HUES64 (cell line): ENCODE results near the gene TFDP1.

Experiments
- H3K27ac ChIP-seq: 2 replicates; pipeline ENCODE4 v1.7.0; 2013; ENCODE audit warnings: low read depth, low read length, inconsistent platforms
- H3K27me3 ChIP-seq: 2 replicates; pipeline ENCODE4 v1.6.1; 2013; ENCODE audit warnings: mild to moderate bottlenecking, low read length; ENCODE audit not compliant: insufficient read depth
- H3K36me3 ChIP-seq: 2 replicates; pipeline ENCODE4 v1.6.1; 2013; ENCODE audit warnings: mild to moderate bottlenecking, low read length; ENCODE audit not compliant: insufficient read depth
- H3K4me1 ChIP-seq: 2 replicates; pipeline ENCODE4 v1.6.1; 2013; ENCODE audit warnings: mild to moderate bottlenecking, low read length, moderate library complexity; ENCODE audit not compliant: insufficient read depth
- H3K4me3 ChIP-seq: 2 replicates; pipeline ENCODE4 v1.5.1; 2013; ENCODE audit warnings: mild to moderate bottlenecking, low read length, moderate library complexity
- H3K9ac ChIP-seq: 2 replicates; pipeline ENCODE4 v1.6.1; 2013; ENCODE audit warnings: mild to moderate bottlenecking, low read depth, low read length
- H3K9me3 ChIP-seq: 2 replicates; pipeline ENCODE4 v1.6.1; 2013; ENCODE audit warnings: low read depth, low read length; ENCODE audit not compliant: insufficient read depth
- WGBS: fragments of 150-250, 120-280 bp; methylation state at CpG from one replicate; pipeline ENCODE4 v1.1.7; 2013; ENCODE audit warnings: missing lambda C conversion rate; 5-methylcytosine and 5-hydroxymethylcytosine counted together

TFDP1 gene

GRCh38 chr13:113664751-113665596 is 80.4 kb downstream of the TFDP1 start:
- H3K27ac ChIP-seq = no peak overlapping the region
- H3K4me3 ChIP-seq = no peak overlapping the region
- no peaks in the 10 kb centered on the region for H3K9me3 ChIP-seq
- 79% methylated on average over 21 of the region's 21 CpGs for WGBS
- no peaks in the 10 kb centered on the region for H3K36me3 ChIP-seq
- no peaks in the 10 kb centered on the region for H3K4me1 ChIP-seq
- no peaks in the 10 kb centered on the region for H3K27me3 ChIP-seq
- no peak overlapping the region for H3K9ac ChIP-seq

- Histone ChIP-seq H3K27ac (no peak overlapping the region), H3K4me1 (no peaks in the 10 kb centered on the region), H3K9ac (no peak overlapping the region), H3K4me3 (no peak overlapping the region), H3K27me3 (no peaks in the 10 kb centered on the region), H3K36me3 (no peaks in the 10 kb centered on the region), H3K9me3 (no peaks in the 10 kb centered on the region)
- 93% methylated on average over 3 of the region's 3 CpGs for WGBS
These were observed 81.2 kb downstream of the TFDP1 start for GRCh38 chr13:113665597-113666328.

- 94% methylated on average over 2 of the region's 2 CpGs for WGBS
- H3K27me3 ChIP-seq = no peaks in the 10 kb centered on the region
- H3K27ac ChIP-seq = no peak overlapping the region
- H3K36me3 ChIP-seq = no peaks in the 10 kb centered on the region
- H3K4me1 ChIP-seq = no peaks in the 10 kb centered on the region
- no peak overlapping the region for H3K4me3 ChIP-seq
- H3K9ac ChIP-seq = no peak overlapping the region
- H3K9me3 ChIP-seq = no peaks in the 10 kb centered on the region
These were observed 81.7 kb downstream of the TFDP1 start for GRCh38 chr13:113666329-113666670.

- Histone ChIP-seq H3K27me3 (no peaks in the 10 kb centered on the region), H3K4me3 (no peak within 1 kb of the TSS), H3K27ac (no peak within 1 kb of the TSS), H3K36me3 (no peaks in the 10 kb centered on the region), H3K4me1 (no peaks in the 10 kb centered on the region), H3K9me3 (no peaks in the 10 kb centered on the region), H3K9ac (no peak within 1 kb of the TSS)
- WGBS = 86% methylated on average over 32 of the region's 32 CpGs
These were observed 82.6 kb downstream of the TFDP1 start, which contains the start of gene GRK1 for GRCh38 chr13:113666951-113667701. GRK1 (plus strand) TSS chr13:113667219; CDS start chr13:113667387, 168 bp downstream.

- no peak overlapping the region for H3K27ac ChIP-seq
- H3K4me1 ChIP-seq = no peaks in the 10 kb centered on the region
- H3K4me3 ChIP-seq = no peak overlapping the region
- 95% methylated on average over 29 of the region's 29 CpGs for WGBS
- no peaks in the 10 kb centered on the region for H3K27me3 ChIP-seq
- no peaks in the 10 kb centered on the region for H3K9me3 ChIP-seq
- no peaks in the 10 kb centered on the region for H3K36me3 ChIP-seq
- H3K9ac ChIP-seq = no peak overlapping the region
These were observed 83.4 kb downstream of the TFDP1 start for GRCh38 chr13:113667771-113668490.

- Histone ChIP-seq H3K9ac (no peak overlapping the region), H3K4me1 (no peaks in the 10 kb centered on the region), H3K27ac (no peak overlapping the region), H3K4me3 (no peak overlapping the region), H3K9me3 (no peaks in the 10 kb centered on the region), H3K27me3 (no peaks in the 10 kb centered on the region), H3K36me3 (no peaks in the 10 kb centered on the region)
- WGBS = 93% methylated on average over 24 of the region's 24 CpGs
These were observed 84.0 kb downstream of the TFDP1 start for GRCh38 chr13:113668491-113668971.

- Histone ChIP-seq H3K4me3 (no peak overlapping the region), H3K27me3 (no peaks in the 10 kb centered on the region), H3K9me3 (no peaks in the 10 kb centered on the region), H3K36me3 (no peaks in the 10 kb centered on the region), H3K9ac (no peak overlapping the region), H3K27ac (no peak overlapping the region), H3K4me1 (no peaks in the 10 kb centered on the region)
- WGBS = 86% methylated on average over 13 of the region's 13 CpGs
These were observed 84.7 kb downstream of the TFDP1 start for GRCh38 chr13:113669231-113669754.

- Histone ChIP-seq H3K27me3 (no peaks in the 10 kb centered on the region), H3K36me3 (no peaks in the 10 kb centered on the region), H3K27ac (no peak overlapping the region), H3K4me3 (no peak overlapping the region), H3K9ac (no peak overlapping the region), H3K9me3 (no peaks in the 10 kb centered on the region), H3K4me1 (no peaks in the 10 kb centered on the region)
- WGBS = 90% methylated on average over 21 of the region's 21 CpGs
These were observed 85.3 kb downstream of the TFDP1 start for GRCh38 chr13:113669755-113670341.

- Histone ChIP-seq H3K4me3 (no peak overlapping the region), H3K27ac (no peak overlapping the region), H3K4me1 (no peaks in the 10 kb centered on the region), H3K9ac (no peak overlapping the region), H3K36me3 (no peaks in the 10 kb centered on the region), H3K9me3 (no peaks in the 10 kb centered on the region), H3K27me3 (no peaks in the 10 kb centered on the region)
- 95% methylated on average over 19 of the region's 19 CpGs for WGBS
These were observed 86.0 kb downstream of the TFDP1 start for GRCh38 chr13:113670541-113670940.
